GM21423 (cell line): ENCODE data around the gene SEL1L.
A peak's percentile ranks its signal among the peaks of the same experiment; 100 is the strongest.
"Not testable (repeated sequence)": the region's sequence is repeated elsewhere in the genome, so short reads cannot be mapped to it uniquely, and the experiment has no call there.

Experiments used
- ATAC-seq: cut with Tn5 transposase; IDR thresholded peaks from one replicate; pipeline ENCODE4 v1.9.1; 2021; ENCODE audit warnings: mild to moderate bottlenecking, moderate library complexity; ENCODE audit not compliant: unreplicated experiment

Gene SEL1L

DNA sequence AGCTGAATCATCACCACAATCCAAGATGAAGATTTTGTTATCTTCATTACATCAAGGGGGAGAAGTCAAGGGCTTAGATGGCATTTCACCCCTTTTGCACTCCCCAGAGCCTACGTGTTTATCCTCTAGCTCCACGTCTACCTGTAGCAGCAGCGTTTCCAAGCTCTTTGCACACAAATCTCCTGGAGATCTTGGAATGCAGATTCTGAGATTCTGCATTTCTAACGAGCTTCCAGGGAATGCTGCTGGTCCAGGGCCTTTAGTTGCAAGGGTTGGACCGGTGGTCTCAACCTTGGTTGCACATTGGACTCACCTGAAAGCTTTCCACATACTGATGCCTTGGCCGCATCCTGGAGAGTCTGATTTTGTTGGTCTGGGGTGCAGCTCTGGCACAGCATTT lies 84.1 kb downstream of the SEL1L start:
- ATAC-seq: no peak

DNA sequence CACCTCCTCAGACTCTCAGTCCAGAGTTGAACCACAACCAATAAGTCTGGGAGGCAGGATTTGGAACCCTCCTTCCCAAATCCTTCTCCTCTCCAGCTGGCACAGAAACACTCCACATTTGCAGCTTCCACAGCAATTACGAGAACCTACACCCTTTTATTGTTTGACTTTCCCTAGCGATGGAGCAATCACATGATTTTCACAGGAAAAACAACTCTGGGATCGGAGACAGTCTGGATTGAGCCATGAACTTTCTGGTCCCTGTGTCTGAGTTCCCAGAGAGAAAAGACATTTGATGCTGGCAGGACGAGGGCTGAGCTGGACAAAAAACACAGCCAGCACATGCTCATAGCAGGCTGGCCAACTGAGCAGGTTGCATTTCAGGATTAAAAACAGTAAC lies 84.5 kb downstream of the SEL1L start:
- ATAC-seq: no peak

DNA sequence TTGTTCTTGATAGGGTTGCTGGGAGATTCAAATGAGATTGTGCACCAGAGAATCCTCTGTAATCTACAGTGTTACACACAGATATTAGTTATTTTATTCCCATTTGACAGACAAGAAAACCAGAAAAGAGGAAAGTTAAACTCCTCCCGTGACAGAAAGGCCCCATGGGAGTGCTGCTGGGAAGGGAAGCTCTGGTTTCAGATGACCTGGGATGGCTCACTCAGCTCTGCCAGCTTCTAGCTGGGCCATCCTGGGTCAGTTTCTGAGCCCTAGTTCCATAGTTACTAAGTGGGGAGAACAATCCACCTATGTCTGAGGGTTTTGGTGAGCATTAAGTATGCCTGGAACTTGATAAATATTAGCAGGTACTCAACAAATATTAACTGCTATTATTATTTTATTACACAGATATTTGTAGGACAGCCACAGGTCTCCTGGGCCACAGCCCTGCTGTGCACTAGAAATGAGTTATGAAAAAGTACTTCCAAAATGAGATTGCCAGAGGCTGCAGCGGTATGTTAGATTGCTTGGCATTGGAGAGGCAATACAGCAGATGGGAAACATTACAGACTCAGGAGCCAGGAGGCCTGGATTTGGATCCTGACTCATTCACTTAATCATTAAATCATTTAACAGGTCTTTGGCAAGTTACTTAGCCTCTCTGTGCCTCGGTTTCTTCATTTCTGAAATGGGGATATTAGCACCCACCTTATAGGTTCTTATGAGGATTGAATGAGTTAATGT lies 86.5 kb downstream of the SEL1L start:
- ATAC-seq: no peak

GRCh38 chr14:81446279-81447007 lies 87.2 kb downstream of the SEL1L start:
- no peak for ATAC-seq

- no peak for ATAC-seq
These were observed 92.0 kb downstream of the SEL1L start for GRCh38 chr14:81441626-81442134.

DNA sequence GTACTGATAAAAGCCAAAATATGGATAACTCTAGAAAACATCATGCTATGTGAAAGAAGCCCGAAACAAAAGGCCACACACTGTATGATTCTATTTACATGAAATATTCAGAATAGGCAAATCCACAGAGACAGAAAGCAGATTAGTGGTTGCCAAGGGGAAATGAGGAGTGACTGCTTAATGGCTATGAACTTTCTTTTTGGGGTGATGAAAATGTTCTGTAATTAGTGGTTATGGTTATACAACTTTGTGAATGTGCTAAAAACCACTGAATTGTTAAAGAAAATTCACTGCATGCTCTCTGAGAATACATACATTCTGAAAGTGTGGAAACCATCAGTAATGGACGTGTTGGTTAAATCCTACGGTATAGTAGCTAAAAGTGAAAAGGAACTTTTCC lies 93.6 kb downstream of the SEL1L start:
- ATAC-seq: no peak

- ATAC-seq: no peak
These were observed 96.4 kb downstream of the SEL1L start for GRCh38 chr14:81437244-81437643.

DNA sequence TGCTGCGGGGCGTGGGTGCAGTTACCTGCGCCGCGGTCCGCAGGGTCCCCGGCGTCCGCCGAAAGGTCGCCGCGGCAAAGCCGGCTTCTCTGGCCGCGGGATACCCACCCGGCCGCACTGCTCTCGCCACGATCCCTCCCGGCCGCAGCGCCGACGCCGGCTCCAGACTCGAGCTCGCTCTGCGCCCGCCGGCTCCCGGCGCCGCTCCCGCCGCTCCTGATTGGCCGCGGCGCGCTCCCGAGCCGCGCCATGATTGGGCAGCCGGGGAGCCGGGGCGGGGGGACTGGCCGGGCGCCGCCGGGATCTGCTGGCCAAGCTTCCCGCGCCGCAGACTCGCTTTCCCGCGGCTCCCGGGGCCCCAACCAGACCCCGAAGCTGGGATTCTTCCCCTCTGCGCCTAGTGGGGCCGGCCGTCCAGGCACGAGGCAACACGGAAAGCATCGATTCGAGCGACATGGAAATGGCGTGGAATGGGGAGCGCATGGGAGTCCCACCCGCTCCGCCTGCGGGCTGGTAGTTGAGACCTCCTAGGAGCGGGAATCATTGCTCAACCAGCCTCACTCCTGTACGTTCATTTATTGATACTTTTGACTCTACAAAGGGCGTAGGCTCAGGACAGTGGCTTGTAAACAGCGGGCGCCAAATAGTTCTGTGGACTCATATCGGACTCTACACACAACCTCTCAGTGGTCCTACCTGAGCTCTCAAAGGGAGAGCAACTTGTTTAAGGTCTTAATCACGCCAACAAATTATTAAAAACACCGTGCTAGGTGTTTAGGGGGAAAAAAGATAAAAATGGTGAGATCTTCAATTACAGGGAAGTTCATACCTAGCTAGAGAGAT lies 97.1 kb downstream of the SEL1L start:
- ATAC-seq: peak; percentile 83

- ATAC-seq: peak; percentile 41
These were observed 98.0 kb downstream of the SEL1L start for GRCh38 chr14:81435391-81436295.

- no peak for ATAC-seq
These were observed 98.6 kb downstream of the SEL1L start for GRCh38 chr14:81435048-81435390.

- no peak for ATAC-seq
These were observed 99.4 kb downstream of the SEL1L start for GRCh38 chr14:81434230-81434629.

GRCh38 chr14:81433378-81433777 lies 100.3 kb downstream of the SEL1L start:
- ATAC-seq: no peak

DNA sequence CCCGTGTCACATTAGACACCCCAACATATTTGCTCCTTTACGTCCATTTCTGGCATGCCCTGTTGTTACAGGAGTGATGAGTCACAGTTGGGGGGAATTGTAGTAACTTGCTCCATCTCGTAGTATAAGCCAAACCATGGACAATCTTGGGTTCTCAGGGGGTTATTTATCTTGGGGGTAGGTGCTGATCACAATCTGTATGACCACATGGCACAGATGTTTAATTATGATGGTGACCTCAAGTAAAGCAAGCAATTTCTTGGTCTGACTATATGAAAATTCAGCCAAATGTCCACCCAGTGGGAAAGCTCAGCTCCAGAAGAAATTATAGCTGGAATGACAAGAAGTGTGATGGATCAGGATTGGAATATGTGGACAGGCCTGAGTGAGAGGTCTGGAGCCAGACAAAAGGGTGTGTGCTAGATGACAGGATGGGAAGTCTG lies 101.4 kb downstream of the SEL1L start:
- ATAC-seq: no peak

- ATAC-seq: no peak
These were observed 103.4 kb downstream of the SEL1L start for GRCh38 chr14:81430235-81430634.

DNA sequence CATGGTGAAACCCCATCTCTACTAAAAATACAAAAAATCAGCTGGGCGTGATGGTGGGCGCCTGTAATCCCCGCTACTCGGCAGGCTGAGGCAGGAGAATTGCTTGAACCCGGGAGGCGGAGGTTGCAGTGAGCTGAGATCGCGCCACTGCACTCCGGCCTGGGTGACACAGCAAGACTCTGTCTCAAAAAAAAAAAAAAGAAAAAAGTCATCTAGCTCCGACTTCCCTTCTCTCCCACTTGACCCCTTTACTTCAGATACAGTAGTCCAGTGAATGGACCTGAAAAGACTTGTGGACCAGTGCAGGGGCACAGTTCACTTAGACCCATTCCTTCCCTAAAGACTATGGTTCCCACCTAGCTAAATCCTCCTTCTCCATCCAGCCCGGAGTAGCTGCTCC lies 103.9 kb downstream of the SEL1L start:
- not testable (repeated sequence) for ATAC-seq

DNA sequence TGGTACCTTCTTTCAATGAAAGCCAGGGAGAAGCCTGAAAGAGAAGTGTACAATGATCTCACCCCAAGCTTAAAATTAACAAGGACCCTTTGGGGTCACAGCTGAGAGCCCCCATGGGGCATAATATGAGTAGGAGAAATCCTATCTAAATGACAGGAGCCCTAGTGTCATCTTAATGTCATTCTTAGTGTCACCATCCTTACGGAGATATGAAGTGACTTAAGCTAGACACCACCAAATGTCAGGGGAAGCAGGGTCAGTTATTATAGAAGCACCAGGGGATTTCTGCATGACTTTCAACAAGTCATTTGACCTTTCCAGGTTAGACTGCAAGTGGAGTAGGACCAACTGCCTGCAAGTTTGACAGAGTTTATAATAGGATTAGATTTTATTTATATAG lies 104.6 kb downstream of the SEL1L start:
- no peak for ATAC-seq

DNA sequence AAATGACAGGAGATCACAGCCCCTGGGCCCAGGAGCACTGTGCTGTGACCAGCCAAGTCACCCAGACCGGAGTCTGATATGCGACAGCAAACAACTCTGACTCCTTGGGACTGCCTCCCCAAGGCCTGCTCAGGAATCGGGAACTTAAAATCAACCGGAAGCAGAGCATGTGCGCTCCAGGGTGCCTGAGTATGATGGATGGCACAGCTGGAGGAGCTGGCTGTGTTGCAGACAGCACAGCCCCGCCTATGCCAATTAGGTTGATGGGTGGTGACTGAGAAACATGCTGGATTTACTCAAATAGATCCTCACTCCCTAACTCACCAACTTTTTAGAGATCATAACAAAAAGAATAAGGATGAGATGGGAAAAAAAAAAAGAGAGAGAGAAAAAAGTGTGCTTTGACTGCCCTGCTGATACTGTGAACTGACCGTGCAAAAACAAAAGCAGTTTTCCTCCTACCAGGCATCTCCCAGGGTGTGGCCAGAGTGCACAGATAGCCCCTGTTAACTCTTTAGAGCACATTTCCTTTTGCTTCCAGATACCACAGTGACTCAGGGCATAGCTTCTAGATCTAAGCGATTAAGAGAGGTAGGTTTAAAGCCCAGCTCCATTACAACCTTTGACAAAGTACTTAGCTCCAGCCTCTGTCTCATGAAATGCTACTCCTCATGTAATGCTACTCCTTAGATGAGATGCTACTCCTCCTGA lies 106.2 kb downstream of the SEL1L start:
- no peak for ATAC-seq

DNA sequence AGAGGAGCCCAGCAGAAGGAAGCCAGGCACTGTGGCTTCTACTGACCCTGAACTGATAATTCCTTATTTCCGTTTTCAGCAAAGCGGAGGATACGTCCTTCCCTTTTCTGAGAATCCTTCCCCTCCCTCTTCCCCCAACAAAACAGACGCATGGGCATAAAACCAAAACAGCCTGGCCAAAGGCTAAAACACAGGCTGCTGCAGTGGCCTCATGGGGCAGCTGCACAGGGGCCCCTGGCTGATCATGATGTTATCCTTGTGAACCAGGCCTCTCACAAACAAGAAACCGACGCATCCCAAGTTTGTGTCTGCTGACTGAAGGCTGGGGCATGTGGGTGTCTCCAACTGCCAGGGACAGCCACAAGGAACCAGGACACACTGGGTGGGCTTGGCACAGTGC lies 110.1 kb downstream of the SEL1L start:
- no peak for ATAC-seq
